OCI-LY7 (cell line): ENCODE results near the gene SMPD3.

Experiments
- CTCF ChIP-seq: fragments of 200-600 bp; sonication (generic); conservative IDR thresholded peaks from 2 replicates; pipeline ENCODE4 v1.5.1; 2014; ENCODE audit warnings: mild to moderate bottlenecking, antibody characterized with exemption, low read length, moderate library complexity, mixed read lengths
- EZH2phosphoT487 ChIP-seq: fragments of 200-600 bp; sonication (generic); IDR thresholded peaks from 2 replicates; pipeline ENCODE4 v1.6.1; 2018; ENCODE audit warnings: low read depth, borderline replicate concordance, mild to moderate bottlenecking, mixed run types, antibody characterized with exemption, low read length, moderate library complexity, mixed read lengths

- no peak for TF ChIP-seq CTCF
- no peak for TF ChIP-seq EZH2phosphoT487
Measured at GRCh38 chr16:68365167-68365817, 83.0 kb downstream of the SMPD3 start.
